ENCODE measurements around the gene PPARD.

The PPARD gene

GRCh38 chr6:35474942-35475570 lies 132.7 kb downstream of the PPARD start:
- DNase-seq, result no peak

GRCh38 chr6:35475573-35475972 lies 133.2 kb downstream of the PPARD start:
- no peak for DNase-seq

GRCh38 chr6:35476004-35476403 lies 133.6 kb downstream of the PPARD start:
- DNase-seq, result no peak

- DNase-seq, result no peak
Observed at GRCh38 chr6:35477028-35477427, 134.7 kb downstream of the PPARD start.
